ENCODE measurements around the gene ALK. TPM values are rescaled to one million over a fixed set of nuclear protein-coding genes. Genes with fewer than 3 reads are reported as not detected.

Gene ALK
- total RNA-seq, 1 donor from 2014 or later: under 0.01 TPM

GRCh38 chr2:29460190-29460589, 461.2 kb downstream of the ALK start:
- DNase-seq (ENCODE audit: low read depth): no peak
- TF ChIP-seq CTCF (conservative IDR thresholded peaks at IDR 0.05; ENCODE audit: low read depth, low read length): no peak
- no peak overlapping the region for H3K4me3 ChIP-seq (ENCODE audit: low read depth, low read length)

GRCh38 chr2:29459445-29460179, 461.8 kb downstream of the ALK start:
- no peak for TF ChIP-seq CTCF (conservative IDR thresholded peaks at IDR 0.05; ENCODE audit: low read depth, low read length)
- no peak for DNase-seq (ENCODE audit: low read depth)
- H3K4me3 ChIP-seq (ENCODE audit: low read depth, low read length): no peak overlapping the region

- no peak for TF ChIP-seq CTCF (conservative IDR thresholded peaks at IDR 0.05; ENCODE audit: low read depth, low read length)
- no peak for DNase-seq (ENCODE audit: low read depth)
- no peak overlapping the region for H3K4me3 ChIP-seq (ENCODE audit: low read depth, low read length)
Observed at GRCh38 chr2:29456429-29456828, 465.0 kb downstream of the ALK start.

- no peak overlapping the region for H3K4me3 ChIP-seq (ENCODE audit: low read depth, low read length)
- TF ChIP-seq CTCF (conservative IDR thresholded peaks at IDR 0.05; ENCODE audit: low read depth, low read length): no peak
- DNase-seq (ENCODE audit: low read depth): no peak
Observed at GRCh38 chr2:29455200-29455860, 466.1 kb downstream of the ALK start.

- TF ChIP-seq CTCF (conservative IDR thresholded peaks at IDR 0.05; ENCODE audit: low read depth, low read length): no peak
- DNase-seq (ENCODE audit: low read depth): no peak
- no peak overlapping the region for H3K4me3 ChIP-seq (ENCODE audit: low read depth, low read length)
Observed at GRCh38 chr2:29452036-29452435, 469.4 kb downstream of the ALK start.

GRCh38 chr2:29450596-29451222, 470.7 kb downstream of the ALK start:
- H3K4me3 ChIP-seq (ENCODE audit: low read depth, low read length): no peak overlapping the region
- no peak for TF ChIP-seq CTCF (conservative IDR thresholded peaks at IDR 0.05; ENCODE audit: low read depth, low read length)
- no peak for DNase-seq (ENCODE audit: low read depth)
